NCI-H1417 treated with DMSO at 0.1 percent for 48 hours (cell line): ENCODE results near the gene CHPT1.
A peak's percentile ranks its signal among the peaks of the same experiment; 100 is the strongest.
"Not testable (repeated sequence)": the region's sequence is repeated elsewhere in the genome, so short reads cannot be mapped to it uniquely, and the experiment has no call there.

Experiments used
- DNase-seq: peaks from one replicate; lab custom pipeline; 2025; lab: John Stamatoyannopoulos, UW

The CHPT1 gene

DNA sequence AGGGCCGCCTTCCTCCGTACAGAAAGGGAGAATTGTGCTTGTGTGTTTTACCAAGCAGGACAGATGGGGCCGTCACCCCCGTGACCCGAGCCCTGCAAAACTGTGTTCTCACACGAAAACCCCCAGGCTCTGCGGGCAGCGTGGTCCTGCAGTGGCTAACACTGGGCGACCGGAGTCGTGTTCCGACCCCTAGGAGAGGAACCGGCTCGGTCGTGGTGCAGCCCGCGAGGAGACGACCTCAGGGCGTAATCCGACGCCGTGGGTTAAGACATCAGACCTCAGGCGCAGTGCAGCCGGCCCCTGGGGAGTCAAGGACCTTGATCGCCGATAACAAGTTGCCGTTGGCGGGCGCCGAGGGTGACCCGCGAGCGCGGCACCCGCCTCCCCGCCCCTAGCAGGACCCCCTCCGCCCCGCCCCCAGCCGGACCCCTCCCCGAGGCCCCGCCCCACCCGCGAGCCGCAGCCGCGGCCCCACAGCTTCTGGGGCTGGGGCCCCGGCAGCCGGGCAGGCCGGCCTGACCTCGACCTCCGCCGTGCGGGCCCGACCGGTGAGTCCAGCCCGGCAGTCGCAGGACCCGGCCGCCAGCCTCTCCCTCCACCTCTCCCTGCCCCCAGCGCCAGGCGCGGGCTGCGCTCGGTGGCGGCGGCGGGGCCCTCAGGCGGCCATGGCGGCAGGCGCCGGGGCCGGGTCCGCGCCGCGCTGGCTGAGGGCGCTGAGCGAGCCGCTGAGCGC is at the start of gene CHPT1:
CHPT1 (plus strand) TSS at position 444 of the 733 bp plus-strand sequence; CDS start at position 666, 222 bp downstream.
- DNase-seq: peak; percentile 16

DNA sequence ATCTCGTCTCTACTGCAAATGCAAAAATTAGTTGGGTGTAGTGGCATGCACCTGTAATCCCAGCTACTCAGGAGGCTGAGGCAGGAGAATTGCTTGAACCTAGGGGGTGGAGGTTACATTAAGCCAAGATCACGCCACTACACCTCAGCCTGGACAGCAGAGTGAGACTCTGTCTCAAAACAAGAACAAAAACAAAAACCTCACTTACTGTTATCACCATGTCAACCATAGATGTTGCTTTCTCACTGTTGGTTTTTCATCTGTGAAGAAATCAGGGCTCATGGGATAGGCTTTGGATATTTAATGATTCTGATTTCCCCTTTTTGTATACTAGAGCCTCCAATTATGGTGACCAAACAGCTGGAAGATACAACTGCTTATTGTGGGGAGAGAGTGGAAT is 49.7 kb upstream of the CHPT1 start:
- DNase-seq: no peak

DNA sequence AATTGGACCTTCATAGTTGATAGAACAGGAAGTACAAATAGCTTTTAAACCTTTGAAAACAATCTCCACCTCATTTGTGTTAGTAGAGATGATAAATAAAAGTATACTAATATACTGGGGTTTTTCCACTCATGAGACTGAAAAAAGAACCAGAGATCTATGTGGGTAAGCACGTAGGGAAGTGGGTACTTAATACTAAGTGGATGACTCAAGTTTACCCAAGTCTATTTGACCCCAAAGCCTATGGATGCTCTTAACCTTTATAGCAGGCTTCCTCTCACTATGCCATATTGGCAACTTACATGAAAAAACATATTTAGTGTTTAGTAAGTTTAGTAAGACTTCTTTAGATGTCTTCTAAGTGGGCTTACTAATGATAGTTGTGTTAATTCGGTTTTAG is 49.2 kb upstream of the CHPT1 start:
- DNase-seq: no peak

DNA sequence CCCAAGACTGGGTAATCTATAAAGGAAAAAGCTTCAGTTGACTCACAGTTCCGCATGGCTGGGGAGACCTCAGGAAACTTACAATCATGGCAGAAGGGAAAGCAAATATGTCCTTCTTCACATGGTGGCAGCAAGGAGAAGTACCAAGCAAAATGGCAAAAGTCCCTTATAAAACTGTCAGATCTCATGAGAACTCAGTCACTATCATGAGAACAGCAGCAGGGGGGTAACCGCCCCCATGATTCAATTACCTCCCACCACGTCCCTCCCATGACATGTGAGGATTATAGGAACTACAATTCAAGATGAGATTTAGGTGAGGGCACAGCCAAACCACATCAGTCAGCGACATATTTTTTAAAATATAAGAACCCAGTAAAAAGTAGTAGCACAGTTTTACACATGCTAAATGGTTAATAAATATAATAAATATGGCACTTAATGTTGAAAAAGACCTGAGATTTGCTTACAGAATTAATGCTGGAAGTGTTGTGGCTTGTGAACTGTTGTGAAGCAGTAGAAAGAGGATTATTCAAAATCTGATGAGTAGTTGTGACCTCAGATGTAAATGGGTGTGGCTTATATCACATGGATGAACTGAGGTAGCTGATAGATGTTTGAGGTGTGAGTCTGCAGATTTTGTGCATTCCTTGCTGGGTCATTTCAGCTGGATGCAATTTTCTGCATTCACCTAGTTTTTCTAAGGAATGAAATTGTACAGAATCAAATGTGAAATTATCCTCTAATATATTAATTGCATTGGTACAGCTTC is 46.9 kb upstream of the CHPT1 start:
- DNase-seq: no peak

DNA sequence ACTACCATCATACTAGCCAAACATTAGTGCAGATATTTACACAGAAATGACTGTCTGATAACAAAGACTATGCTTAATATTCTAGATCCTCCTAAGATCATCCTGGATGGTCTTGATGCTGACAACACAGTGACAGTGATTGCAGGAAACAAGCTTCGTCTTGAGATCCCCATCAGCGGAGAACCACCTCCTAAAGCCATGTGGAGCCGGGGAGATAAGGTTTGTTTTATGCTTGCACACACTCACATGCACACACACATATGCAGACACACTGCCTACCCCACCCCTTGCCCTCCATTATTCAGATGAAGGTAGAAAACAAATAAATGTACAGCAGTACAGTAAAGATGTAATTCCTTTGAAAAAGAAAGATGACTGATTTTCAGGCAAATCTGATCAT is 44.4 kb upstream of the CHPT1 start:
- no peak for DNase-seq

DNA sequence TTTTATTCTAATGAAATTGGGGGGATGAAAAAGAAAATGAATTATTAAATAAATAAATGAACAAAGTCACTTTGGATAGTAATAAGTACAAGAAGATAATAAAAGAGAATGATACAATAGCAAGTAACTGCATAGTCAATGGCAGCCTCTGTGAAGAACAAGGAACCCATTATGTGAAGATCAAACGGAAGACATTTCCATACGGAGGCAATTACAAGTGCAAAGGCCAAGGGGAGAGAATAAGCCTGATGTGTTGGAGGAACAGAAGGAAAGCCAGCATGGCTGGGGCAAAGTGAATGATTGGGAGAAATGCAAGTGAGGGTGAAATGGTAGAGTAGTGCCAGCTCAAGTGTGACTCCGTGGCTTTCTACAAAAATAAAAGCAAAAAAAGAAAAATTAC is 43.9 kb upstream of the CHPT1 start:
- DNase-seq: no peak

DNA sequence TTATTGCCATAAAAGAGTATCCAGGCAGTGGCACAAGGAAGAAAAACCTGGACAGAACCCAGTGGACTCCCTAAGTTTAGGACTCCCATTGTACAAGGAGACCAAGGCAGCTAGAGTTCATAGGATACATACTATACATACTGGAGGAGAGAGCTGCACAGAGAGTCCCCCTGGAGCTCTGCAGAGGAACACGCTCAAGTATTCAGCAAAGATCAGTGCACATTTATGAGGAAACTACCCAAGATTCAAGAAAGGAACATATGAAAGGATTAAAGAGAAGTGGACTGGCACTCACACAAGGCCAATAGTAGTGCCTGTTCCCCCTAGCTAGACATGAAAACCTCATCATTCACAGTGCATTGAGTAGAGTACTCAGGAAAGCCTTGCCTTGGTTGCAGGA is 43.0 kb upstream of the CHPT1 start:
- DNase-seq: no peak

DNA sequence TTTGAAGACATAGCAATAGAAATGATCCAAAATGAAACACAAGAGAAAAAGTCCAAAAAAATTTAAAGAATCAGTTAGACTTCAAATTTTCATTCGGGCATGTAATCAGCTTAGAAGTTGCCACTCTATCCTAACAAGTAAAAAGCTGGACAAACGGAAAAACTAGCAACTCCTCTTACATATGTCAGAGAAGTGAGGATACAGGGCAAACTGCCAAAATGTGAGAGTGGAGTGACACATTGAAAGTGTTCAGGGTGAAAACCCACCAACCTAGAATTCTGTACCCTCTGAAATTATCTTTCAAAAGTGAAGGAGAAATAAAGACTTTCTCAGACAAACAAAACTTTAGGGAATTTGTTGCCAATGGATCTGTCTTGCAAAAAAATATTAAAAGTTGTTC is 42.0 kb upstream of the CHPT1 start:
- no peak for DNase-seq

DNA sequence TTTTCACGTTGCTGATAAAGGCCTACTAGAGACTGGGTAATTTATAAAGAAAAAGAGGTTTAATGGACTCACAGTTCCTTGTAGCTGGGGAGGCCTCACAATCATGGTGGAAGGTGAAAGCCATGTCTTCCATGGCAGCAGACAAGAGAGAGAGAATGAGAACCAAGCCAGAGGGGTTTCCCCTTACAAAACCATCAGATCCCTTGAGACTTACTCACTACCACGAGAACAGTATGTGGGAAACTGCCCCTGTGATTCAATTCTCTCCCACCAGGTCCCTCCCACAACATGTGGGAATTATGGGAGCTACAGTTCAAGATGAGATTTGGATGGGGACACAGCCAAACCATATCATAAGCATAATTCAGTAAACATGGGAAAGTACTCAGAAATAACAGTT is 36.8 kb upstream of the CHPT1 start:
- not testable (repeated sequence) for DNase-seq

DNA sequence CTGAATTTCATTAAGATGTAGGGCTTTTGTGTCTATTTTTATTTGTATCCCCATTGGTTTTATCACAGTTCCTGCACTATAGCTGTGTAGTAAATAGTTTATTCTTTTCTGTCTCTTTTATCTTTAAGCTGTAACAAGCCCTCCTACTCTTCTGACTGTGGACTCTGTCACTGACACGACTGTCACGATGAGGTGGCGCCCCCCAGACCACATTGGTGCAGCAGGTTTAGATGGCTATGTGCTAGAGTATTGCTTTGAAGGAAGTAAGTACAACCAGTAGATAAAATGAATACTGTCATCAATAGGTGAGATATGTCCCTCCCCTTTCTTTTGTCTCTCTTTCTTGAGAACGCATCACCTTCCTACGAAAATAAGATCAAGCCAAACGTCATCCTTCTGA is 34.1 kb upstream of the CHPT1 start:
- no peak for DNase-seq

DNA sequence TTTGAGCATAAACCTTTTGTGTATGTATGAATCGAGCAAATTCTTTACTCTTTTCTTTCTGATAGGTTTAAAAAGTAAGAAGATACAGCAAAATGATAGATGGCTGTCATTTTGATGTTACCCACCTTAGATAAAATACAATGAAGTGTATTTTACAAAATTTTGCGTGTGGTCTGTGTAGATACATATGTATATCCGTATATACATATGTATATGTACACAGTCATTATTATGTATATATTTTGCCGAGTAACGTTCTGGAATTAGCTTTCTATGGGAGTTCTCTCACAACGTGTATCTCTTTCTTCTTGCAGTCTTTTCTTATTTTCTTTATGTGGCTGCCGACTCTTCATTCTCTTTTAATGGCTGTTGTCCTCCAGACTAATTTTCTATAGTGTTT is 32.4 kb upstream of the CHPT1 start:
- no peak for DNase-seq

DNA sequence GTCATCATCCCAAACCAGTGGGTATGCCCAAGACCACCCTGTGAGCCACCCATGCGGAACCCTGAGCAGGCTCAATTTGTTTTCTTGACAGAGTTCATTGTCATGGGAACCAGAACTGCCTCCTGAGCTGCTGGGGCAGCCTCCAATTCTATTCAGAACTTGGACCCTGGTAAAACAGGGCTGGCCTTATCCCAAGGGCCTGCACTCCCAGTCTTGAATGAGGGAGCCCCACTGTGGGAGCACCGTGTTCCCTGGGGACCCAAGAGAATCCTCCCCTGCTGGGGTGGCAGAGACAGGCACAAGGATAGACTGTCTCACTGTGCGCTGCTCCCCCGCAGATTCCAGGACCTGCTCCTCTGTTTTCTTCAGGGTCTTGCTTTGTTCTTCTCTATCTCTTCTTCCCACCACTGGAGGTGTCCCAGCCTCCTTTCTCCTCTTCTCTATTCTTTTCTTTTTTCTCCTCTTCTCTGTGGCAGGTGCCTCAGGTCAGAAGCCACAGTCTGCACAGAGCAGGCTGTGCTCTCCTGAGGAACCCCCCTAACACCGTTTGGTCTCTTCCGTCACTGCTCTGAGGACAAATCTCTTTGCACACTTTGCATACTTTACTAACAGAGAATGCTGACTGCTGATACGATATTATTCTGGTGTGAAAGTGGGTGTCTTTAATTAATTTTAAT is 31.2 kb upstream of the CHPT1 start:
- DNase-seq: no peak

DNA sequence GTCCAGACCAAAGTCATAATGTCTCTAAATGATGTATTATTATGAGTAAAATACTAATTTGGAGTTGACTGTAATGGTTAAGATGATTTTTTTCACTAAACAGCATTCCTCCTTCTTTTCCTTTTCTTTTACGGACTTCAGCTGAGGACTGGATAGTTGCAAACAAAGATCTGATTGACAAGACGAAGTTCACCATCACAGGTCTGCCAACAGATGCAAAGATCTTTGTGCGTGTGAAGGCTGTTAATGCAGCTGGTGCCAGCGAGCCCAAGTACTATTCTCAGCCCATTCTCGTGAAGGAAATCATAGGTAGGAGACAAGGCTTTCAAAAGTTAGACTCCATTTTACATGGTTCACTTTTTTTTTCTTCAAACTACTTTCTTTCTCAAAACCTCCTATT is 29.8 kb upstream of the CHPT1 start:
- DNase-seq: no peak

DNA sequence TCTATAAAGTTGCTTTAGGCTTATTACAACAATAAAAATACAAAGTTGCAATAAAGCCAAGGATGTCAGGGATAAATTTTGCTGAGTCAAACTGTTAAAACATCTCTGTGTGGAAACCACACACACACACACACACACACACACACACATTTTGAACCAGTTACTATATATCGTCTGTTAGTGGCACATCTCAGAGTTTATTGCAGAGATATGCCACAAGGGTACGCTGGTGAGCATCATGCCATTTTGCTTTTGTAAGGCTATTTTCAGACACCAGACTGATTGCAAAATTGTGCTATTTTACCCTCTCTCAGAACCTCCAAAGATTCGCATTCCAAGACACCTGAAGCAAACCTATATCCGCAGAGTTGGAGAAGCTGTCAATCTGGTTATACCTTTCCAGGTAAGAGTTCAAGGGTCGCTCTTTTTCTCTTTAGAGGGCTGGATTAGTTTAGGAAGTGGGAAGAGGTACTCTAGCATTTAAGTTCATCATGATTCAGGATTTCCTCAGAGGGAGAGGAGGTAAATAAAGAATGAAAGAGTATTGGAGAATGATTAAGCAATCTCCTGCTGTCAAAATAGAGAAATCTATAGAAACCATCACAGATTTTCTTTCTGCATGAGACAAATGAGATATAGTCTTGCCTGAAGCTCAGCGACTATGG is 27.3 kb upstream of the CHPT1 start:
- no peak for DNase-seq

DNA sequence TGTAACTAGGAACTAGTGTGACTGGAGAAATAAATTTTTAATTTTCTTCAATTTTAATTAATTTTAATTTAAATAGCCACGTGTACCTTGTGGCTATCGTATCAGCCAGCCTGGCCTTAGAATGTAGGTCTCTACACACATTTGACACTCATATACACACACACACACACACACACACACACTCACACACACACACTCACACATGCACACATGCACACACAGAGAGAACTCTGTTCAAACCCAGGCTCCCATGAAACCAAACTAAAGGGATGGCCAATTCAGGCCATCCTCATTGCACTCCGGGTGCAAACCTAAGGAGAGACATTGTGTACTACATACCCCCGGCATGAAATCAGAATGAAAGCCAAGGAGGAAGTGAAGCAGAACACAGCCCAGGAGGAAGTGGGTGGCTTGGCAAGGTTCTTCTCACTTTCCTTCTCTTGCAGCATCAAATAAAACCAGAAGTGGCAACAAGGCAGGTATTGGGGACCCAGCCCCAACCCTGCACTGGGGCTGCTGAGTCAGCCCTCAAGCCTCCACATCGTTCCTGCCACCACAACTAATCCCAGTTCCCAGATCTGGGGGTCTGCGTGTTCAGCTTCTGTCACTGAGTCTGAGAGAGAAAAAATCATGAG is 26.2 kb upstream of the CHPT1 start:
- no peak for DNase-seq

DNA sequence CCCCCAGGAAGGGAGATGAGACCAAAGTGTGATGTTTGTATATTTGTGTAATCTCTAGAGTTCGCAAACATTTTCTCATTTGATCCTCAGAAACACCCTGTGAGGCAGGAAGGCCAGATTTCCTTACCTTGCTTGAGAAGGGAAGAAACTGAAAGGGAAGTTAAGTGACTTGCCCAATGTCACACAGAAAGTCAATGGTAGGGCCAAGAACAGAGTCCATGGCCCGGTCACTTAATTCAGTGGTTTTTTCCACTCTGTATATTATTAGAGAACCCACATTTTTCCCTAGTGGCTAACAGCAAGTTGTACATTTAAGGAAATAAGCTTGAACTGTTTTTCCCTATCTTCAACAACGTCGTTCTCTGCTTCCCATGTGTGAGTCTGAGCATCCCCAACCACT is 25.6 kb upstream of the CHPT1 start:
- no peak for DNase-seq

DNA sequence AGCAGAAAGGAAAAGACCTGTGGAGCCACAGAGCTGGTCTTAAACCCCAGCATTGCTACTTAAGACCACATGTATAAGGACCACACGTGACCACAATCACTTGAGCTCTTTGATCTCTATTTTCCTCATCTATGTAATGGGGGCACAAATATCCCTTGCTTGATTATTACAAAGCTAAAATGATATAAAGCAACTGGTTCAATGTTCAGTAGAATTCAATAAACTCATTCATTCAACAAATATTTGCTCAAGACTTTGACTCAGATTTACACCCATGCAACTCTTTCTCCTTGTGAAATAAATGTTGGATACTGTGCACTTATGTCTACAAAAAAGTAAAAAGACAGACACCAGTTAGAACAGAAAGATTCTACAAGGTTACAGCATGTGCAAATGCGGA is 21.9 kb upstream of the CHPT1 start:
- no peak for DNase-seq

DNA sequence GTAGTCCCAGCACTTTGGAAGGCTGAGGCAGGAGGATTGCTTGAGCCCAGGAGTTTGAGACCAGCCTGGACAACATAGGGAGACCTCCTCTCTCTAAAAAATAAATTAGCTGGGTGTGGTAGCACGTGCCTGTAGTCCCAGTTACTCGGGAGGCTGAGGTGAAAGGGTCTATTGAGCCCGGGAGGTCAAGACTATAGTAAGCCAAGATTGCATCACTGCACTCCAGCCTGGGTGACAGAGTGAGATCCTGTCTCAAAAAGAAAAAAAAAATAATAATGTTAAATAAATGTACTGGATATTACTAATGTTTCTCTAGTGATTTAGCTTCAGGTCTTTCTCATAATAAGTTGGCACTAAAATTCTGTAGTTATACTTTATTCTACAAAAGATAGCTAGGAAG is 20.9 kb upstream of the CHPT1 start:
- DNase-seq: not testable (repeated sequence)

DNA sequence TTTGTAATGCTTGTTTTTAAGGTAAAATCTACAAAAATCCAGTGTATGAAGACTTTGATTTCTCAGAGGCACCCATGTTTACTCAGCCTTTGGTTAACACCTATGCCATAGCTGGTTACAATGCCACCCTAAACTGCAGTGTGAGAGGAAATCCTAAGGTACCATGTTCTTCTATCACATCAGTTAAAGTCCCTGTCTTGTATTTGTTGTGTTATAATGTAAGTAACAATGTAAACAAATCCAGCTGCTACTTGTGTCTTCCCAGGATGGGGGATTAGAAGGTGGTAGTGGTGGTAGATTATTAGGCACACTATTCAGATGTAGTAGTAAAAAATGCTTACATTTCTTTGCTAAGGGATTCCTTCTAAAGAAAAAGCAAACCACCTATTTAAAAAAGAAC is 19.4 kb upstream of the CHPT1 start:
- no peak for DNase-seq

DNA sequence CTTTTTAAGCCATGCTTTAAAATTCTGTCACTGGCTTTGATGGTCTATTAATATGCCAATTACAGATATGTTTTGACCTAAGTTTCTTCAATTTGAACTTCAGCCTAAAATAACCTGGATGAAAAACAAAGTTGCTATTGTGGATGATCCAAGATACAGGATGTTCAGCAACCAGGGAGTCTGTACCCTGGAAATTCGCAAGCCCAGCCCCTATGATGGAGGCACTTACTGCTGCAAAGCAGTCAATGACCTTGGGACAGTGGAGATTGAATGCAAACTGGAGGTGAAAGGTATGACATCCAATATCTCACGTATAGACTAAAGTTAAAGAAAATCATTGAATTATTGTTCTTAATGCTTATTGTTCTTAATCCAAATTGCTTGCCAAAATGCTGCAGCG is 17.2 kb upstream of the CHPT1 start:
- DNase-seq: no peak

DNA sequence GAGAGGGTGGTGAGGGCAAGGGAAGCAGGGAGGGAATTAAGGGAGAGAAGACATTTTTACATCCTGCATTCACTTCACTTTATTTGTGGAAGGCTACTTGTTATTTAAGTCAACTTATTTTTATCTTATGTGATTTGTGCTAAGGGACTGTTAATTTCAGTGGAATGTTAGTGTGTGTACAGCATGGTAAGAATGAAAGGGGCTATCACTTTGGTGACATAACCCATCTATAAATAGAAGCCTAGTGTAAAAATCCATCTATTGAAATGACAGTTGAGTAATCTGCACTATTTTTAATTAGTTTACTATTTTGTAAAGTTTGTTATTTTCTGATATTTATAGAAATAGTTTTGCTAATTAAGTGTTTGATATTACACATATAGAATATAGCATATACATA is 16.8 kb upstream of the CHPT1 start:
- DNase-seq: no peak

DNA sequence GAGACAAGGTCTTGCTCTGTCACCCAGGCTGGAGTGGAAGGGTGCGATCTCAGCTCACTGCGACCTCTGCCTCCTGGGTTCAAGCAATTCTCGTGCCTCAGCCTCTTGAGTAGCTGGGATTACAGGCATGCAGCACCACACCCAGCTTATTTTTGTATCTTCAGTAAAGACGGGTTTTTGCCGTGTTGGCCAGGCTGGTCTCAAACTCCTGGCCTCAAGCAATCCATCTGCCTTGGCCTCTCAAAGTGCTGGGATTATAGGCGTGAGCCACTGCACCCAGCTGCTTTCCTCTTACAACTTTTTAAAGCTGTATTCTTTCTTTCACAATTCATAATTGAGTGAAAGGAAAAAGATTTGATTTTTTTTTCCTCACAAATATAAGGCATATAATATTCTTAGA is 15.8 kb upstream of the CHPT1 start:
- not testable (repeated sequence) for DNase-seq
